Activated CD8-positive, alpha-beta memory T cell treated with anti-CD3 and anti-CD28 coated beads for 48 hours (primary cell): ENCODE results near the gene EHBP1.

Experiments
- DNase-seq, 3 experiments: peaks; one replicate each; pipeline ENCODE4 v3.0.0-alpha.2; 2020; ENCODE audit warnings: low read depth in 2 of 3, low spot score in 2 of 3

The EHBP1 gene

DNA sequence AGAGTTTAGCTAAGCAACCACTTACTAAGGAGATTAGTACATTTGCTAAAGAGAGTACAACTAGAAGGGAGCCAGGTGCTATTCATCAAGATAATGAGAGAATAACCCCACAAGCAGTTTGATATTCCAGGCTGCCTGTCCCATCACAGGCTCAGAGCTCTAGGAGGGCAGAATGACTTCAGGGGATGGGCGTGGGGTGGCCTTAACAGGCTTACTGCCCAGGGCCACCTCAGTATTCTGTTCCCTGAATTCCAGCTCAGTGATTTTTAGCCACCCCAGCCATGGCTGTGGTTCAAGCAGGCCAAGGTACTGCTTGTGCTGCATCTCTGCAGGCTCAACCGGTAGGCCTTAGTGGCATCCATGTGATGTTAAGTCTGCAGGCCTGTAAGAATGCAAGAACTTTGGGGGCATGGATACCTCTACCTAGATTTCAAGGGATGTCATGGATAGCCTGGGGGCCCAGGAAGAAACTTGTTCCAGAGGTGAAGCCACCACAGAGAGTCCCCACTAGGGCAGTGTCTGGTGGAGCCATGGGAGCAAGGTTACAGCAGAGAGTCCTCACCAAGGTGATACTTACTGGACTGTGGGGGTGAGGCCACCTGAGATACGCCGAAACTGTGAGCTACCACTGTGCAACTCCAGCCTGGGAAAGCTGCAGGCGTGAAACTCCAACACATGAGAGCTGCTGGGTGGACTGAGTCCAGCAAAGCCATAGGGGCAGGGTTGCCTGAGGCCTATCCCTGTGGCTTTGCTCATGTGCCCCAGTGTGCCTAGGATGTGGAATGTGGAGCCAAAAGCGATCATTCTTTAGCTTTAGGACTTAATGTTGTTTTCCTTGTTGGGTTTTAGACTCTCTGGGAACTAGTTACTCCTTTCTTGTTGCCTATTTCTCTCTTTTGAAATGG, 107.7 kb downstream of the EHBP1 start:
- no peak for DNase-seq

DNA sequence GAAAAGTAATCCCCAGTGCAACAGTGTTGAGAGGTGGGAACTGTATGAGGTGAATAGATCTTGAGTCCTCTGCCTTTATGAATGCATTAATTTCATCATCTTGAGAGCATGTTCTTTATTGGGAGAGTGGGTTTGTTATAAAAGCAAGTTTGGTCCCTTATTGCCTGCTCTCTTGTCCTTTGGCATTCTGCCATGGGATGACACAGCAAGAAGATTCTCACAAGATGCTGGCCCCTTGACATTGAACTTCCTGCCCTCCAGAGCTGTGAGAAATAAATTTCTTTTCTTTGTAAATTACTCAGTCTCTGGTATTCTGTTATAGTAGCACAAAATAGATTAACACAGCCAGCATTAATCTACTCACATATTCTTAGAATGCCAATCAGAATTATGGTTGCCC, 108.6 kb downstream of the EHBP1 start:
- no peak for DNase-seq

DNA sequence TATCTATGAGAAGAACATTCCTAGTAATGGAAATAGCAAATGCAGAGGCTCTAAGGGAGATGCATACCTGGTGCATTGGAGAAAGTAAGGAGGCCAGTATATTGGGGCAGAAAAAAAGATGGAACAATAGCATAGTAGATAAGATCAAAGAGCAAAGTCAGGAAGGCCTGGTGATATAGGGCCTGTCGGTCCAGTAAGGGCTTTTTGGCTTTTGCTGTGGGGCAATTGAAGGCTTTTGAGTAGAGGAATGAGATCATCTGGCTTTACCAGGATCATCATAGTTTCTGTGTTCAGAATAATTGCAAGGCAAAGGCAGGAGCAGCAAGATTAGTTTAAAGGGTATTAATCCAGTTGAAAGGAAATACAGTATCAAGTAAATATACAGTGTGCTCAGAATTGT, 111.8 kb downstream of the EHBP1 start:
- no peak for DNase-seq

DNA sequence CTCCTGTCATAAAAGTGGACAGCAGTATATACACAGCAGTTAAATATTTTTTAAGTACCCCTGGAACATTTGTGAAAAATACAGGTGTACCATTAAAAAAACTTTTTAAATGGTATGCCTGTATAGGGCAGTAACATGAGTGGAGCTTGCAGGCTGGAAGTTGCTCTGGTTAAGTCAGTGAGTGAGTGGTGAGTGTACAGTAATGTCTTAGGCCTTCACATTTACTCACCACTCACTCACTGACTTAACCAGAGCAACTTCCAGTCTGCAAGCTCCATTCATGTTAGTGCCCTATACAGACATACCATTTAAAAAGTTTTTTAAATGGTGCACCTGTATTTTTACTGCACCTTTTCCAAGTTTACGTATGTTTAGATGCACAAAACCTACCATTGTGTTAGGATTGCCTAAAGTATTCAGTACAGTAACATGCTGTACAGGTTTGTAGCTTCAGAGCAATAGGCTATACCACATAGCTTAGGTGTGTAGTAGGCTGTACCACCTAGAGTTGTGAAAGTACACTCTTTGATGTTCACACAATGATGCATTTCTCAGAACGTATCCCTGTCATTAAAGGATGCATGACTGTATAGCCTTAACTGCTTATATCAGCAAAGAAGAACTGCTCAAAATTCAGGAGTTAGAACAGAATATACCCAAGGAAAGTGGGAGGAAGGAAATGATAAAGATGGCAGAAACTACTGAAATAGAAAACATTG, 112.6 kb downstream of the EHBP1 start:
- no peak for DNase-seq

DNA sequence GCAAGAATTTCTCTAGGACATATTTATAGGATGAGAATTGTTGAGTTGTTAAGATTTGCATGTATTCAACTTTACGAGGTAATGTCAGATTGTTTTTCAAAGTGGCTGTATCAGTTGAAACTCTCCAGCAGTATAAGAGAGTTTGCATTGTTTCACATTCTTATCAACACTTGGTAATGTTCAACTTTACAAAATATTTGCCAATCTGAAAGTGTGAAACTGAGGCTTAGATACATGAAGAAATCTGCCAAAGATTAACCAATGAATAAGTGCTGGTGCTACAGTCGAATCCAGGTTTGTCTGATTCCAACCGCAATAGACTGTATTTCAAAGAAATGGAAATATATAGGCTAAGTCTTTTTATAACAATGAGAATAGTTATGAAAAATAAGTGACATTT, 117.0 kb downstream of the EHBP1 start:
- DNase-seq, result no peak

DNA sequence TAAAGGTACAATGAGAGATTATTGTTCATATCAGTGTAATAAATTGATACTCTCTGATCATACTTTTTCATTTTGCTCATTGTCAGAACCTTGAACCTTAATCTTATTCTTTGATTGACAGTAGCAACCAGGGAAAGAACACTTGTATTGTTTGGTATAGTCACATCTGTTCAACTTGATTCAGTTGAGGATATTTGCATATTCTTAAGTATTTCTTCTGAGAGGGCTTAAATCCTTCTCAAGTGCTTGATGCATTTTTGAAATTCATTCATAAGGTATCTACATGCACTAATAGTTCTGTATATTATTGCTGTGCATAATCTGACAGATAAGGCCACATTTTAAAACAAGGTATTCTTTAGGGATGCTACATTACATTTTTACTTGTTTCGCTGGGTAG, 118.9 kb downstream of the EHBP1 start:
- DNase-seq, result no peak

DNA sequence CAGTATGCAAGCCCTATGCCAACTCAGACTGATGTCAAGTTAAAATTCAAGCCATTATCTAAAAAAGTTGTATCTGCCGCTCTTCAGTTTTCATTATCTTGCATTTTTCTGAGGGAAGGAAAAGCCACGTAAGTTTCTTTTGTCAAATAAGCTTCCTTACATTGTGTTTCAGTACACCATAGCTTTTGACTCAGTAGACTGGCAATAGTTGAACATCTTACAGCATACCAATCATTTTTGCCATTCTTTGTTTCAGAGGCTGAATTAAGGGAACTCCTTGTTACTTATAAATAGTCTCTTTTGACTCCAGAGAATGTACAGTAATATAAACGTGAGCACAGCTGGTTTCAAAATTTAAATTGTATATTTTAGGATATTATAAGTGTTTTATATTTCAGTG, 120.6 kb downstream of the EHBP1 start:
- no peak for DNase-seq

DNA sequence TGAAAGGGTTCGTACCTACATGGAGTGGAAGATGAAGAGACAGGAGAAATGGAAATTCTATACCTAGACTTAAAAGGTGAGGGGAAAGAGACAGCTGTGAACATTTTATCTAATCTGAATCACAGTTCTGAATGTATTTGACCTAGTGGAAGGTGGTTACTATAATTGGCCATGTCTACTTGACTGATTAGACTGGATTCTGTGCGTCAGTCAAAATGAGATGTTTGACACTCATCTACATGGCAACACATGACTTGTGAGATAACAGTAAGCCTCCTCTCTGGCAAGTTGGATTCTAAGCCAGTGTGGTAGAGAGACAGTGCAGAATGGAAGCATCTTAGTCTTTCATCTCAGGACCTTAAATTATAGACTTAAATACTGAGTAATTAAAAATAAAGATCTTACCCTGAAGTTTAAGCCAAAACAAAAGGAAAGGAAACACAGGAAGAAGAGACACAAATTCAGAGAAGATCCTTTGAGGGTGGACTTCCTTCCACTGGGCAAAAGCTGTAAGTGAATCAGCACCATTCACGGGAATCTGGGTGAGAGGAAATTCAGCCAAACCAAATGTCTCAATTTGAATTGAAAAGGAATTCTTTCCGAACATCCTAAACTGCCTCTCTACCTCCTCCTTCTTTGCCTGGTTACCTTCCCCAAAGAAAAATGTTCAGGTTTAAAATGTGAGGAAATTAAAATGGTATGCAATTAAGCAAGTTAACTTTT, 121.6 kb downstream of the EHBP1 start:
- no peak for DNase-seq

DNA sequence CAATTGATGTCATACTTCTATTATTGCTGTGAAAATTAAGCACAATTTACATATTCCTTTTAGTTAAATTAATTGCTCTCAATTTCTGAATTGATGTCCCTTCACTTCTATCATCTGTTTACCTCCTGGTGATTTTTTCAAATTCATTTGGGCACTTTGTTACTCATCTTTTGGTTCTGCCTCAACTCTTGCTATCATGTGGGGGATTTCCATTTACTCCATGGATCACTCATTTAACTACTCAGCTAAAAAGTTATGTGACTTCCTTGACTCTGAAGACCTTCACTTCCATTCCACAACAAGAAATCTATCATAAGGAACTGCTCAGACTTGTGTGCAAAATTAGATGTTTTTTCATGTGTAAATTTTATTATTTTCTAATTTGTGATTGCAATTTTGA, 126.2 kb downstream of the EHBP1 start:
- no peak for DNase-seq

DNA sequence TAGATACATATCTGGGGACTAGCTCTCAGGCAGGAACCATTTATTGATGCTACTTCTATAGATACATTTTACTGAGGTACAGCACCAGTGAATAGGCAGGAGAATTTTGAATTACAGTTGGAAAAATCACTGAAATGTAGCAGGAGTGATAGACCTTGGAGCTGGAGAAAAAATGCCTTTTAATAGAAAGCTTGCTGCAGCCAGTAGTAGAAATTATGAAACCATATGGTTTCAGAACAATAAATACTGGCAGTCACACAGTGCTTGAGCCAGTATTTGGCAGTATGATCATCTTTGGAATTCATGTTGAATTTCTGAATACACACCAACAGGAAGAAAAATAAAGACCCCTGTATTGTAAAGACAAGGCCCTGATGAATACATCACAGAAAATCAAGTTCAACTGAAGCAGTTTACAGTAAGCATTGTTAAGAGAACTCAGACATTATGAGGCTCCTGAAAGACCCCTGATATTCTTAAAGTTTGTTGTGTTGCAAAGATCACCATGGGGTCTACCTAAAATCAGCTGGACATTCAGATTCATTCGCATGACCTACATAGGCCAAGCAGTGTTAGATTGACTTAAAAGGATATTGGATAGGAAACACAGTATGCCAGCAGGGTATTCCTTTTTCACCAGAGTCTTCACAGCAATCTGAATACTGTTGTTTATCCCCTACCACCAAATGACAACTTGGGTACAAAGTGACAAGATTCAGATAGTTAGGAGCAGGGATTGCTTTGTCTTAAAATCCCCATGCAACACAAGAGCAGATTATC, 139.0 kb downstream of the EHBP1 start:
- DNase-seq, result no peak

DNA sequence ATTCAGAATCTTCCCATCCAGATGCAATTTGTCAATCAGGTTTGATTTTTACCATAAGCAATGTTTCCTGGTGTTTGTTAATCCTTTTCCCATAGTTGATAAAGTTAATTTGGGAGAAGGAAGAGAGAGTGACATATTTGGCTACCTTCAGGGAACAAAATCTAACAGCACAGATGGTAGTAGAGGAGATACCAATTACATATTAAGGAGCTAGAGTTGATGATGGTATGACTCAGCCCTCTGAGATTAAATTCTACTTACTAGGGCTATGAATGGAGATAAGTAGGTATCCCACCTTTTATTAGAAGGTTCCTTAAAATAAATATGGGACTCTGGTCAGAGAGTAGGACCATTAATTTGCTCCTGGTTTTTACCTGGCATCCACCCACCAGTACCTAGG, 139.7 kb downstream of the EHBP1 start:
- DNase-seq, result no peak

DNA sequence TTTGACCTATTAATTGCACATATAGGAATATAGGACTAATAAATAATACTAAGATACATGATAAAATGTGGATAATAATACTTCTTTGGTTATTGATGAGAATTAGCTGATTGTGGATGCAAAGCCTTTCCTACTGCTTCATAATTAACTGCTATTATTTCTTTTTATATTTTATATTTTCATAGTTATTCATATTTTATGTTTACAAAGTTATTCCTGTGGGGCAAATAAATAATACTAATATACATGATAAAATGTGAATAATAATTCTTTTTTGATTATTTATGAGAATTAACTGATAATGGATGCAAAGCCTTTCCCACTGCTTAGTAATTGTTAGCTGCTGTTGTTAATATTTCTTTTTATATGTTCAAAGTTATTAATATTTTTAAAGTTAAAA, 146.7 kb downstream of the EHBP1 start:
- DNase-seq, result no peak

DNA sequence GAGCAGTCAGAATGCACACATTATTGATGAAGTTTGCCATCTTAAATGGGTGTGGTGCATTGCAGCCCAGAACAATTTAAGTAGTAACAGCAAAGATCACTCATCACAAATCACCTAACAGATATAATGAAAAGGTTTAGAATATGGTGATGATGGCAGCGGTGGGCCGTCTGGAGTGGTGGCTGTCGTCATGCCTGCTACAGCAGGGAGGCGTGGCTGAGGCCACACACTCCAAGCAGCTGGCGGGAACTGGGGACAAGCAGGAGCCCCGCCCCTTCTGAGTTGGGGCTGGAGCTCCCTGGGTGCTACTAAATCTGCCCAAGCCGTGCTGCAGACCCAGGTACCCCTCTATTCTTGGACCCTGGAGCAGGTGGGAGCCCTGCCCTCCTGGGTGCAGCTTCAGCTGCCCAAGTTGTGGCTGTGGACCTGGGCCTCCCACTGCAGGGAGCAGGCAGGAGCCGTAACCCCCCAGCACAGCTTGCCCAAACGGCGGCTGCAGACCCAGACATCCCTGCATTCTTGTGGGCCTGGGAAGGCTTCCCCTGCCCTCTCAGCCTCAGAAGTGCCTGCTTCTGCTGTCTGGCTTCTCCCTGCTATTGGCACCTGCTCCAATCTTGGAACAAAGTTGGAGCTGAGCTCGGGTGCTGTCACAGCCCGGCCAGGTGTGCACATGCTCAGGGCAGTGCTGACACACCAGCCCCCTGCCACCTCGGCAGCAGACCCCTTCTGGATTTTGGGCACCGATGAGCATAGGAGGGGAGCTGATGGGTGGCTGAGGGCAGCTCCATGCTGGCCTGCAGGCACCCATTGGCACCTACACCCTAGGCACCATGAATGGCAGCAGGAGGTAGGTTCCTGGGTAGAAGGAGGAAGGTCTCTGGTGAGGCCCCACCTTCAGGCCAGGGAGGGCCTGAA, 149.3 kb downstream of the EHBP1 start:
- no peak for DNase-seq

DNA sequence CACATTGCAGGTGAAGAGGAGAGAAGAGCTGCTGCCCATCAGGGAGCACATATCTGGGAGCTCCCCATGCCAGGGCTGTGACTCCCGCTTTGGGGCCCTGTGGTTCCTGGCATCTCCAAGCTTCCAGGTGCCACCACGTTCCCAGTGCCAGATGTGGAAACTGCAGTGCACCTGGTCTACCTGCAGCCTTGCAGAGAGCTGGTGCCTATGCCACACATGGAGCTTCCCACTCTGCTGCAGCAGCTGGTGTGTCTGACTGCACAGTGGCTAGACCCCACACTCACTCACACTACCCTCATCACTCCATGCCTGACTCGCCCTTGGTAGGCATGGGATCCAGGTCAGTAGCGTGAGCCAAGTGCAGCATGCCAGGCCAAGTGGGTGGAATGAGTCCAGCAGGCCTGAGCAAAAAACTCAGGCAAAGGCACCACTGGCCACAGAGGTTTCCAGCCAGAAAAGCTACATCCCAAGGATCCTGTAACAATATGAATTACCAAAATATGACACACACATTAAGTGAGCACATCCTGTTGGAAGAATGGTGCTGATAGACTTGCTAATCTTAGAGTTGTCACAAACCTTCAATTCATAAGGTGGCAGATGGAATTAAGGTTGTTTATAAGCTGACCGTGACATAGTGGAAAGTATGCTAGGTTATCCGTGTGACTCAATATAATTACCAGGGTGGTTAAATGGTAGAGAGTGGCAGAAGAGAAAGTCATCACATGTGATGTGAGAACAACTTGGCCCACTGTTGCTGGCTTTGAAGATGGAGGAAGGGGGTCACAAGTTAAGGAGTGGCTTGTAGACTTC, 150.9 kb downstream of the EHBP1 start:
- no peak for DNase-seq

DNA sequence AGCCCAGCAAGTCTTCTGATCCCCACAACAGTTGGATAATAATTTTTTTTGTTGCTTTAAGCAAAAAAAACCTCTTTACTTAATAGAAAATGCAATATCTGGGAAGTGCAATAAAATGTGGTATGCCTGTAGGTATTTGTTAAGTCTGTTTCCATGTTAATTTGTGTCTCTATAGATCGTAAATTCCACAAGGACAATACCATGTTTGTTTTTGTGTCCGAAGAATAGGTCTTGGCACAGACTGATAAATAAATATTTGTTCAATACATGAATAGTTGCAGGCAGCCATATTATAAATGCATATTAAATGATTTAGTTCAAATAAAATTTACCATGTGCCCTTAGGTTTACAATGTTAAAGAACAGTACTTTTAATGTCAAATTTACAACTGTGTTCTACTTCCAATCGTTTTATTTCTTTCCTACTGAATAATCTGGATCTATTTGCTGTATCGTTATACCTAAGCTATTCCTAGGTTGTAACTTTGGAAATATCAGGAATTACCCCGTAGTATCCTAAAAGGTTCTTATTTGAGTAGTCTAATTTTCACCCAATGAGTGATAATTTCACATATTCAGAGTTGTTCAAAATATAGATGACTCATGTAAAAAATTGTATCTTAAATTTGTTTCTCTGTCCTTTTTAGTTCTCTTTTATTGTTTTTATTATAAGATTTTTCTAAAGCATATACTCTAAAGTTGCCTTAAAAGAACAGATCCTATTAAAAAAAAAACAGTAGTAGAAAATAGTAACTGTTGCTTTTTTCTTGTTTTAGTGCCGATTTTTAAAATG, 151.8 kb downstream of the EHBP1 start:
- no peak for DNase-seq

DNA sequence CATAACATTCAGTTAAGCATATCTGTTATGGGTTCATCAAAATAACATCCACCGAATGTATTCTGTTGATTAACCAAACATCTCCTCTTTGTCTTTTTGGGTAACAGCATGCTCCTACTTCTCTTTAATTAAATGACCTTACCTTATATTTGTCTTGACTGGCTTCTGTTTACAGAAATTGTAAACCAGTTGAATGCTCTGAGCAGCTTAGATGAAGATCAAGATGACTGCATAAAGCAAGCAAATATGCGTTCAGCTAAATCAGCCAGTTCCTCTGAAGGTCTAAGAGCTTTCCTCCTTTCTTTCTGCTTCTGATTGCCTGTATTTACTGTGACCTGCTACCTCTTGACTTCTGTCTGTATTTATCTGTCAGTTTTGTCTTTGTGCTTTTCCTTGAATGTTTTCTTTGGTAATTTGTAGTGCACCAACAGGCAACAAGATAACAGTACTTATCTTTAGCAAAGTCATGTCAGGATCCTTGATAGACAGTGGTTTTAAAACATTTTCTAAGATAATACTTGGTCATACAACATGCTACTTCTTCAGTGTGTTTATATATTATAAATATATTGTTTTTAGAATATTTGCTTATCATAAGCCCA, 152.8 kb downstream of the EHBP1 start:
- no peak for DNase-seq

DNA sequence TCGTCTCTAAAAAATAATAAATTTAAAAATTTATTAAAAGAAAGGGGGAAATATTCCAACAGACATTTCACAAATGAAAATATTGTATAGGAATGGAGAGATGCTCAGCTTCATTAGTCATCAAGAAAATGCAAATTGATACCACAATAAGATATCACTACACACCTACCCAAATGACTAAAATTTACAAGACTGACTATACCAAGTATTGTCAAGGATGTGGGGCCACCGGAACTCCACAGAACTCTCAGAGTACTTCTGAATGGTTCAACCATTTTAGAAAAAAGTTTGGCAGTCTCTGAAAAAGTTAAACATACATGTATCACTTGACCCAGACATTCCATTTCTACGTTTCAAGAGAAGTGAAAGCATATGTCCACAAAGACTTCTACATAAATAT, 163.4 kb downstream of the EHBP1 start:
- no peak for DNase-seq

DNA sequence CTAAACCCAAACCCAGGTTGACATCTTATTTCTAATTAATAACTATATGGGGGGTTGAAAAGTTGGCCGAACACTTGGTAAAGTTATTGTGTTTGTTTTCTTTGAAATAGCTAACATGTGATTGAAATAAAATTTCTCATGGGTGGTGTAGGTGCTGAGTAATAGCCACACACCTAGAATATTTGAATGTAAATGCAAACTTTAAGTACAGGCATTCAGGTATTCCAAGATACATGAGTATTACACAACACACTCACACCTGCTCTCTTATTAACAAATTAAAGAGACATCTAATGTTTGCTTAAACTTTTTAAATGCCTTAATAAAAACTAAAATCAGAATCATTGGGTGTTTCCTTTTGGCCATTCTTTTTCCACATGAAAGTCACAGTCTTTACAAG, 165.5 kb downstream of the EHBP1 start:
- DNase-seq, result no peak
